ES-I3 (cell line): ENCODE results near the gene CSNK2B.

ENCODE experiments used
- H3K36me3 ChIP-seq: 2 replicates; pipeline ENCODE4 v1.6.1; 2013; ENCODE audit warnings: mild to moderate bottlenecking, low read length, control low read depth, moderate library complexity; ENCODE audit not compliant: insufficient read depth
- H3K4me1 ChIP-seq: 2 replicates; pipeline ENCODE4 v1.6.1; 2013; ENCODE audit warnings: mild to moderate bottlenecking, control low read depth, low read length; ENCODE audit not compliant: insufficient read depth
- H3K9ac ChIP-seq: 2 replicates; pipeline ENCODE4 v1.6.1; 2013; ENCODE audit warnings: low read depth, mild to moderate bottlenecking, low read length, moderate library complexity
- H3K9me3 ChIP-seq: 2 replicates; pipeline ENCODE4 v1.6.1; 2013; ENCODE audit warnings: mild to moderate bottlenecking, low read length, moderate library complexity; ENCODE audit not compliant: control insufficient read depth, insufficient read depth

The CSNK2B gene

GRCh38 chr6:31686483-31686882, 20.6 kb downstream of the CSNK2B start:
- Histone ChIP-seq H3K4me1 (peaks cover 6% of the 10 kb centered on the region; the same call in 1 of the 2 replicates), H3K36me3 (peaks cover 15% of the 10 kb centered on the region), H3K9ac (no peak overlapping the region), H3K9me3 (no peaks in the 10 kb centered on the region)

- Histone ChIP-seq H3K4me1 (peaks cover 6% of the 10 kb centered on the region; the same call in 1 of the 2 replicates), H3K36me3 (peaks cover 15% of the 10 kb centered on the region), H3K9ac (no peak overlapping the region), H3K9me3 (no peaks in the 10 kb centered on the region)
Measured at GRCh38 chr6:31687321-31687720, 21.4 kb downstream of the CSNK2B start.

GRCh38 chr6:31687860-31688693, 22.2 kb downstream of the CSNK2B start:
- Histone ChIP-seq H3K9me3 (no peaks in the 10 kb centered on the region), H3K4me1 (peaks cover 6% of the 10 kb centered on the region; the same call in 1 of the 2 replicates), H3K9ac (no peak overlapping the region), H3K36me3 (peaks cover 15% of the 10 kb centered on the region)

- Histone ChIP-seq H3K36me3 (peaks cover 15% of the 10 kb centered on the region), H3K9ac (no peak overlapping the region)
Measured at GRCh38 chr6:31689249-31690110, 23.6 kb downstream of the CSNK2B start.

GRCh38 chr6:31690231-31691077, 24.6 kb downstream of the CSNK2B start:
- Histone ChIP-seq H3K36me3 (peaks cover 15% of the 10 kb centered on the region), H3K4me1 (peaks cover 6% of the 10 kb centered on the region; the same call in 1 of the 2 replicates), H3K9me3 (no peaks in the 10 kb centered on the region), H3K9ac (no peak overlapping the region)

More at GRCh38 chr6:31689249-31690110, 23.6 kb downstream of the CSNK2B start:
- Histone ChIP-seq H3K4me1 (peaks cover 6% of the 10 kb centered on the region; the same call in 1 of the 2 replicates), H3K9me3 (no peaks in the 10 kb centered on the region)

GRCh38 chr6:31691078-31691463, 25.2 kb downstream of the CSNK2B start:
- H3K36me3 ChIP-seq, result peaks cover 15% of the 10 kb centered on the region
- H3K9ac ChIP-seq, result no peak overlapping the region
- no peaks in the 10 kb centered on the region for H3K9me3 ChIP-seq
- H3K4me1 ChIP-seq, result peaks cover 6% of the 10 kb centered on the region; the same call in 1 of the 2 replicates

GRCh38 chr6:31691564-31692108, 25.8 kb downstream of the CSNK2B start:
- Histone ChIP-seq H3K4me1 (peaks cover 6% of the 10 kb centered on the region; the same call in 1 of the 2 replicates), H3K9ac (no peak overlapping the region), H3K36me3 (peaks cover 15% of the 10 kb centered on the region), H3K9me3 (no peaks in the 10 kb centered on the region)

- Histone ChIP-seq H3K9ac (no peak overlapping the region), H3K36me3 (peaks cover 15% of the 10 kb centered on the region), H3K9me3 (no peaks in the 10 kb centered on the region), H3K4me1 (peaks cover 6% of the 10 kb centered on the region; the same call in 1 of the 2 replicates)
Measured at GRCh38 chr6:31692353-31692752, 26.5 kb downstream of the CSNK2B start.

- Histone ChIP-seq H3K4me1 (peaks cover 6% of the 10 kb centered on the region; the same call in 1 of the 2 replicates), H3K36me3 (peaks cover 13% of the 10 kb centered on the region), H3K9ac (no peak overlapping the region), H3K9me3 (no peaks in the 10 kb centered on the region)
Measured at GRCh38 chr6:31692886-31693285, 27.0 kb downstream of the CSNK2B start.

GRCh38 chr6:31693535-31693934, 27.7 kb downstream of the CSNK2B start:
- Histone ChIP-seq H3K9ac (no peak overlapping the region), H3K9me3 (no peaks in the 10 kb centered on the region), H3K36me3 (peaks cover 8% of the 10 kb centered on the region), H3K4me1 (peaks cover 6% of the 10 kb centered on the region; the same call in 1 of the 2 replicates)

GRCh38 chr6:31697555-31697954, 31.7 kb downstream of the CSNK2B start:
- H3K4me1 ChIP-seq, result peaks cover 7% of the 10 kb centered on the region; the same call in 1 of the 2 replicates
- H3K9ac ChIP-seq, result no peak overlapping the region
- H3K36me3 ChIP-seq, result peaks cover 3% of the 10 kb centered on the region; the same call in 1 of the 2 replicates
- no peaks in the 10 kb centered on the region for H3K9me3 ChIP-seq

- Histone ChIP-seq H3K9me3 (no peaks in the 10 kb centered on the region), H3K9ac (no peak overlapping the region), H3K36me3 (0 out of 2 replicates have a peak, but pooled peaks cover 3% of the 10 kb centered on the region), H3K4me1 (peaks cover 7% of the 10 kb centered on the region; the same call in 1 of the 2 replicates)
Measured at GRCh38 chr6:31700740-31701401, 35.0 kb downstream of the CSNK2B start.
